ENCODE data around the gene PARVG.

- no peak for TF ChIP-seq POLR2AphosphoS5 (IDR thresholded peaks at IDR 0.05; ENCODE audit: low read depth)
- TF ChIP-seq CTCF (IDR thresholded peaks at IDR 0.05; ENCODE audit: insufficient read depth, low read length): no peak
- TF ChIP-seq SPI1 (IDR thresholded peaks at IDR 0.05; ENCODE audit: borderline replicate concordance, low read depth): no peak
- TF ChIP-seq GABPA (IDR thresholded peaks at IDR 0.05; ENCODE audit: low read depth): no peak
- TF ChIP-seq REST (IDR thresholded peaks at IDR 0.05; ENCODE audit: insufficient replicate concordance, low read depth): no peak
These were observed 50.5 kb downstream of the PARVG start for GRCh38 chr22:44231233-44231632.

Data from HL-60 (cell line).